ENCODE results near the gene GET4. TPM values are rescaled to one million over a fixed set of nuclear protein-coding genes. Genes with fewer than 3 reads are reported as not detected.

GET4 gene
- polyA plus RNA-seq, 1 donor (not counting 4 experiments of a cell fraction or from before 2014, with no cell fraction given), result 21.1 TPM

- H3K36me3 ChIP-seq (ENCODE audit: control insufficient read depth in 2 of 2, extremely low read depth in 1 of 2, insufficient read depth in 2 of 2, low read length in 2 of 2), result peaks cover 26% of the 10 kb centered on the region in 2 experiments
Observed at GRCh38 chr7:887488-887820, 11.1 kb downstream of the GET4 start.

DNA sequence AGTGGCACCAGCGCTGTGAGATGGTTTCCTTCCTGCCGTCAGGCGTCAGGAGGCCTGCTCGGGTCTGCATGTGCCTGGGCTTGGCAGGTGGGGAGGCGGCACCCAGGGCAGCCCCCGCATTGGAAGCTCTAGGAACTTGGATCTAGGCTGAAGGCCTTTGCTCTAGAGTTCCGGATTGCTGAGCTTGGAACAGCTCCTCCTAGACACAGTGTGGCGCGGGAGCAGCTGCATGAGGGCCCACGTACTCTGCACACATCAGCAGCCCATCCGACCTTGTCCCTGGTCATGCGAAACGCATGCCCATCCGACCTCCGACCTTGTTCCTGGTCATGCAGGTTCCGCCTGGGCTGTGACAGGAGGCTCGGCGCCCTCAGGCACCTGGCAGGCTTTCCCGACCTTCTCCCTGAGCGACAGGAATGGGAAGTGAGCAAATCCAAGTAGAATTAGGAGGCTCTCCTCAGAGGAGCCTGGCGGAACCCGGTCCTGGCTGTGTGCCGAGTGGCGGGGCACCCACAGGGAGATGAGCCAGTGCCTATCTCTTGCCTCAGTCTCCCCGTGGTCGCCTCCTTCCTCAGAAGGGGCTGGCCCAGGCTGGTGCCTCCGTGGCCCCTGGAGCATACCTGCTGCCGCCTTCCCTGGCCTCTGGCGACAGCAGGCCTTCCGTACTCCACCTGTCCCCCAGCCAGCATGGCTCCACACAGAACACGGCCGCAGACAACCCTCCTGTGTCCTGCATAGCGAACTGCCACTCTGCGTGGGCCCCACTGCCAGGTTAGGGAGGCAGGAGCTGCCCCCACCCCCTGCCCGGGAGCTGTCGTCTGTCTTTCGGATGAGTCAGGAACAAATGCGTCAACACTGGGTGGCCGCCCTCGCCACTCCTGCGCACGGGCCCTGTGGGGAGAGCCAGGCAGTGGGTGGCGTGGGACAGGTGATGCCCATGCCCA lies 12.0 kb downstream of the GET4 start:
- dilution Hi-C loops (cut with MboI; ENCODE audit: extremely low pct_ligation_motif_present, low sequenced_read_pairs), result no loop called here
- H2AFZ ChIP-seq (ENCODE audit: control insufficient read depth, low read length), result no peak overlapping the region
- no peaks in the 10 kb centered on the region for H3K9me3 ChIP-seq (ENCODE audit: control insufficient read depth, low read depth, low read length)
- no peak overlapping the region for H3K9ac ChIP-seq (ENCODE audit: control insufficient read depth, extremely low read depth, insufficient read depth, low read length)
- no peak overlapping the region for H3K4me3 ChIP-seq (ENCODE audit: control insufficient read depth in 2 of 3, extremely low read depth in 1 of 3, insufficient read depth in 2 of 3, low read depth in 1 of 3, low read length in 3 of 3)
- no peaks in the 10 kb centered on the region for H3K4me1 ChIP-seq (ENCODE audit: control insufficient read depth, extremely low read depth, insufficient read depth, low read length)
- peaks cover 59% of the 10 kb centered on the region for H3K79me2 ChIP-seq (ENCODE audit: control insufficient read depth, insufficient read depth, low read length)
- peaks cover 24 to 26% of the 10 kb centered on the region in 2 experiments for H3K36me3 ChIP-seq (ENCODE audit: control insufficient read depth in 2 of 2, extremely low read depth in 1 of 2, insufficient read depth in 2 of 2, low read length in 2 of 2)
- H3K27ac ChIP-seq (ENCODE audit: control insufficient read depth, insufficient read depth, low read length), result no peak overlapping the region
- DNase-seq (ENCODE audit: low read depth, low spot score) (no peak), FAIRE-seq (no peak)
- H3K9me1 ChIP-seq (ENCODE audit: control insufficient read depth, extremely low read depth, insufficient read depth, low read length), result no peaks in the 10 kb centered on the region
- peaks cover 5% of the 10 kb centered on the region for H4K20me1 ChIP-seq (ENCODE audit: control insufficient read depth, extremely low read depth, insufficient read depth, low read length)
- H3K27me3 ChIP-seq (ENCODE audit: control insufficient read depth, extremely low read depth, insufficient read depth, low read length), result no peaks in the 10 kb centered on the region
- no peak overlapping the region for H3K4me2 ChIP-seq (ENCODE audit: control insufficient read depth, extremely low read depth, insufficient read depth, low read depth, low read length)
- TF ChIP-seq CTCF (optimal IDR thresholded peaks at IDR 0.05 in 1 of 3, IDR thresholded peaks at IDR 0.05 in 1 of 3, conservative IDR thresholded peaks at IDR 0.05 in 1 of 3; ENCODE audit: extremely low read depth in 1 of 3, insufficient read depth in 2 of 3, low read length in 3 of 3) (no peak), EZH2 (IDR thresholded peaks at IDR 0.05; ENCODE audit: low read length) (no peak)

More at GRCh38 chr7:887488-887820, 11.1 kb downstream of the GET4 start:
- peaks cover 14% of the 10 kb centered on the region for H4K20me1 ChIP-seq (ENCODE audit: control insufficient read depth, extremely low read depth, insufficient read depth, low read length)
- DNase-seq (ENCODE audit: low read depth, low spot score) (no peak), FAIRE-seq (no peak)
- no peak overlapping the region for H3K4me2 ChIP-seq (ENCODE audit: control insufficient read depth, extremely low read depth, insufficient read depth, low read depth, low read length)
- H2AFZ ChIP-seq (ENCODE audit: control insufficient read depth, low read length), result no peak overlapping the region
- peaks cover 67% of the 10 kb centered on the region for H3K79me2 ChIP-seq (ENCODE audit: control insufficient read depth, insufficient read depth, low read length)
- no peaks in the 10 kb centered on the region for H3K27me3 ChIP-seq (ENCODE audit: control insufficient read depth, extremely low read depth, insufficient read depth, low read length)
- H3K9ac ChIP-seq (ENCODE audit: control insufficient read depth, extremely low read depth, insufficient read depth, low read length), result no peak overlapping the region
- TF ChIP-seq EZH2 (IDR thresholded peaks at IDR 0.05; ENCODE audit: low read length) (no peak), CTCF (optimal IDR thresholded peaks at IDR 0.05 in 1 of 3, IDR thresholded peaks at IDR 0.05 in 1 of 3, conservative IDR thresholded peaks at IDR 0.05 in 1 of 3; ENCODE audit: extremely low read depth in 1 of 3, insufficient read depth in 2 of 3, low read length in 3 of 3) (no peak)
- H3K9me1 ChIP-seq (ENCODE audit: control insufficient read depth, extremely low read depth, insufficient read depth, low read length), result no peaks in the 10 kb centered on the region
- dilution Hi-C loops (cut with MboI; ENCODE audit: extremely low pct_ligation_motif_present, low sequenced_read_pairs), result no loop called here
- H3K9me3 ChIP-seq (ENCODE audit: control insufficient read depth, low read depth, low read length), result no peaks in the 10 kb centered on the region
- no peak overlapping the region for H3K27ac ChIP-seq (ENCODE audit: control insufficient read depth, insufficient read depth, low read length)
- no peaks in the 10 kb centered on the region for H3K4me1 ChIP-seq (ENCODE audit: control insufficient read depth, extremely low read depth, insufficient read depth, low read length)
- H3K4me3 ChIP-seq (ENCODE audit: control insufficient read depth in 2 of 3, extremely low read depth in 1 of 3, insufficient read depth in 2 of 3, low read depth in 1 of 3, low read length in 3 of 3), result no peak overlapping the region
